ENCODE results near the gene MLF2.
"Not testable (repeated sequence)": the region's sequence is repeated elsewhere in the genome, so short reads cannot be mapped to it uniquely, and the experiment has no call there.

The MLF2 gene

DNA sequence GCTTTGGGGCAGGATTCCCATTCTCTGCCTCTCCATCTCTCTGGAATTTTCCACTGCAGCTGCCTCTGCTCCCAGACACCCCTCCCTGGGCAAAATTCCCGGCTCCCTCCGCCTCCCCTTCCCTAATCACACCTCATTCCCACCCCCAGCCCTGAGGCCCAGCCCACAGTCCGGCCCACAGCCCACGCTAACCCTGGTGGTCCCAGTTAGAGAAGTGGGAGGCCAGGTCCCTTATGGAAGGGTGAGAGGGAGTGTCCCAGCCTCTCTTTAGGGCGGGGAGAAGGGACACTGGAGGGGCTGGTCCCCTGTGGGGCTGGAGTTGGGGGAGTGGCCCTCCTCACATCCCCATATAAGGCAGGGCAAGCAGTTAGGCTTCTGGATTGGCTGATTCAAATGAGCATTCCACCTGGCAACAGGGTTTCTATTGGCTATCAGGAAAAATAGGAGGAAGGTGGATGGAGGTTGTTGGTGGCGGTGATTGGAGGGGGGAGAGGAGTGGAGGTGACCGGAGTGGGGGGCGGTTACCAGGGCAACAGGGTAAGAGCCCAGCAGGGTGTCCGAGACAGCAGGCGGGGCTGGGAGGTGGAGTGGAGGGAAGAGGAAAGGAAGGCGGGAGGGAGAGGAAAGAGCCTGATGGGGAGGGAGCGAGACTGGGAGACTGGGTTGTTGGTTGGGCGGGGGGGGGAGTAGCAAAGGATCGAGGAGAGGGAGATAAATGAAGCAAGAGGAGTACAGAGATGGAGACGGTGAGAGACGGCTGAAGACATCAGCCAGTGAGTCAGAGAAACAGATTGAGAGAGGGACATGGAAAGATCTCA lies 11.3 kb upstream of the MLF2 start:
- DNase-seq = peak; percentile 89

DNA sequence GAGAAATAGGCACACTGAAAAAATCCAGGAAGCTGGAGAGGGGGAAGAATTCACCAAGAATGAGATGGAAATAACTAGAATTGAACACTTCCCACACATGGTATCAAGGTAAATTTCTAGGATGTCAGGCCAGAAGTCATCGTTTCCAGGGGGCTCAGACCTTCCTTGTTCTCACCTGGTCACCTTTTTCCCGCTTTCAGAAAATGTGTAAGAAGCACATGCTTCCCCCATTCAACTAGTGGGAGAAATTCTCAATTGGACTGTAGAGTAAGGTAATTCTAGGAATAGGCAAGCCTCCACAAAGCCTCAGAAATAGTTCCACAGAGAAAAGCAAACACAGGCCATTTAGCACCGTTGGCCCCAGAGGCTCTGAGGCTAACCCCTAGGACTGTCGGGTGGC lies 10.4 kb upstream of the MLF2 start:
- no peak for DNase-seq

DNA sequence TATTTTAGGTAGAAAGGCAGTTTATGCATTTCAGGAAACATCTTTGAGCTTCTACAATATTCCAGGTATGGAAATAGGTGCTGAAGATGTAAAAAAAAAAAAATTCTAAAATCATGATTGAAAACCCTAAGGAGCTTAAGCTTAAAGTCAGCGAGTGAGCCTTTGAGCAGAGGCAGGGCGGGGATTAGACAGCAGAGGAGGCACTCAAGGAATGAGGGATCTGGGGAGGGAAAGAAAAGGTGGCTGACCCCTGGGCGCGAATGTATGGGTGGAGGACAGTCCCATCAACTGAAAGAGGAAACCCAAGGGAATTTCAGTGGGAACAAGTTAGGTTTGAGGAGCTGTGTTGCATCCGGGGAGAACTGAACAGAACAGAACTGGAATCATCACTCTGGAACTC lies 6.8 kb upstream of the MLF2 start:
- no peak for DNase-seq

DNA sequence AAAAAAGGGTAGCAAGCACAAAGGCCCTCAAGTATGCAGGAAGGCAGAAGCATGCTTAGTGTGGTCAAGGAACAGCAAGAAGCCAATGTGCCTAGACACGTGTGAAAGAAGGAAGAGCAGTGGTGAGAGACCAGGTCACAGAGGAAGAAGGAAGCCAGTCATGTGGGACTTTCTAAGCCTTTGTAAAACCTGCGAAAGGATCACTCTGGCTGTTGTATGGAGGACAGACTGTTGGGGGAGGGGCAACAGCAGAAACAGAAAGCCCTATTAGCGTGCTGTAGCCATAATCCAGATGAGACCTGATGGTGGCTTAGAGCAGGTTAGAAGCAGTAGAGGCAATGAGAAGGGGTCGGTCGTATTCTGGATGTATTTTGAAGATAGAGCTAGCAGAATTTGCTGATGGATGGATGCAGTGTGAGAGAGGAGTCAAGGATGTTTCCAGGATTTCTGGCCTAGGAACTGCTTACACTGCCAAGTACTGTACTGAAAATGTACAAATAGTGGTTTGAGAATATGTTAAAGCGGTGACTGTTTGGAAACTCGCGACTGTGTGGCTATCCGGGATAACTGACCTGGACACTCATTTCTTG lies 5.7 kb upstream of the MLF2 start:
- no peak for DNase-seq

DNA sequence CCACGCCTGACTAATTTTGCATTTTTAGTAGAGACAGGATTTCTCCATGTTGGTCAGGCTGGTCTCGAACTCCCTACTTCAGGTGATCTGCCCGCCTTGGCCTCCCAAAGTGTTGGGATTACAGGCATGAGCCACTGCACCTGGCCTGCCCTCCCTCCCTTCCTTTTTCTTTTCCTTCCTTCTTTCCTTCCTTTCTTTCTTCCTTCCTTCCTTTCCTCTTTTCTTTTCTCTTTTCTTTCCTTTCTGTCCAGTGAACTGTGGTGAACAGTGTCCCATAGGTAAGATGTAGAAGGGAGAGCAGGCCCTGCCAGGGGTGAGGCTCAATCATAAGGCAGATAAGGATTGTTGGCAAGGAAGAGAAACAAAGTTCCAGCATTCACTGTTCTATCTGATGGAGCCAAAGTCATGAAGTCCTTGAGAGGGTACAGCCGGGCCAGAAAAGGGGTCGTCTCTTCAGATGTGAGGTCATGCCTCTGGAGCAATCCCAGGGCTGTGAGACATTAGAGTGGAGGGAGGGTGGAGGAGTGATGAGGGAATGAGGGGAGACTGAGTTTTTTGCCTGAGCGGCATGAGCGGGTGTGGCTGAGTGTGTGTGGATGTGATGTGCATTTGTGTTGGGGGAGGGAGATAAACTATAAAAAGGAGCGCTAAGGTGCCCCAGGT lies 4.2 kb upstream of the MLF2 start:
- no peak for DNase-seq

DNA sequence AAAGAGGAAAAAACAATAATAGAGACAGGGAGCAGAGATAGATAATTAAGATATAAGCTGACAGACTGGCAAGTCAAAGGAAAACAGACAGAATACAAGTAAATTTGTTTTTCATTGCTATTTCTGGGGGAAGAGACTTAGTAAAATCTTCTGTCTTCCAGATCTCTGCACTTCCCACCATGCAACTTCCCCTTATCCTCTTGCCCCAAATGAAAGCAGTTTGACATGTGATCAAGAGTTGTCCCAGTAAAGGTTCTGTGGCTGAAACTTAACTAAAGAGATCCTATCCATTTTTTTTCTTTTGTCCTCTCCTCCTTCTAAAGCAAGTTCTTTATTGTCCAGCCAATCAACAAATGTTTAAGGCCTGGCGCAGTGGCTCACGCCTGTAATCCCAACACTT lies 1.5 kb upstream of the MLF2 start:
- DNase-seq = no peak

DNA sequence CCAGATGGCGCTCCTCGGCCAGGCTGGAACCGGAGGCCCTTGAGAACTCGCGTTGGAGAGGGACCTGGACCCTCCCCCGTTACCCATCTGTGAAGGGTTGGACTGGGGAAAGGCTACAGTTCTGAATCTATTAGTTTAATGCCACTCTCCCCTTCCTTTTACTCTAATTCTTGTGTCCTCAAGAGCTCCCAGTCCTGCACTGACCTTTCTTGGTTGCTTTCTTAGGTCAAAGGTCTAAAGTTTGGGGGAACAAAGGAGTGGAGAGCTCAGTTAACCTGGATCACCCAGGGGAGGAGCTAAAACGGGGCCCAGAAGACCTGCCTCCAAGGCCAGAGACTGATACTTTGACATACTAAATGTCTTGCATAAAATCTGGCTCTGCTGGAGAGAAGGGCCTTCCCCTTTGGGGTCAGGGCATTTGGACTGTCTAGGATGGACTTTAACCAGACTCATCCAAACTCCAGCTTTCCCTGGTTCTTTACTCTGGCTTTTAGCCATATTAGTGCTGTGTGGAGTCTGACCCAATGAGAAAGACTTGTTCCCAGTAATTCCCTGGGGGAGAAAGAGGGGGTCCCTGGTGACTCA lies 923 bp upstream of the MLF2 start:
- DNase-seq = no peak

DNA sequence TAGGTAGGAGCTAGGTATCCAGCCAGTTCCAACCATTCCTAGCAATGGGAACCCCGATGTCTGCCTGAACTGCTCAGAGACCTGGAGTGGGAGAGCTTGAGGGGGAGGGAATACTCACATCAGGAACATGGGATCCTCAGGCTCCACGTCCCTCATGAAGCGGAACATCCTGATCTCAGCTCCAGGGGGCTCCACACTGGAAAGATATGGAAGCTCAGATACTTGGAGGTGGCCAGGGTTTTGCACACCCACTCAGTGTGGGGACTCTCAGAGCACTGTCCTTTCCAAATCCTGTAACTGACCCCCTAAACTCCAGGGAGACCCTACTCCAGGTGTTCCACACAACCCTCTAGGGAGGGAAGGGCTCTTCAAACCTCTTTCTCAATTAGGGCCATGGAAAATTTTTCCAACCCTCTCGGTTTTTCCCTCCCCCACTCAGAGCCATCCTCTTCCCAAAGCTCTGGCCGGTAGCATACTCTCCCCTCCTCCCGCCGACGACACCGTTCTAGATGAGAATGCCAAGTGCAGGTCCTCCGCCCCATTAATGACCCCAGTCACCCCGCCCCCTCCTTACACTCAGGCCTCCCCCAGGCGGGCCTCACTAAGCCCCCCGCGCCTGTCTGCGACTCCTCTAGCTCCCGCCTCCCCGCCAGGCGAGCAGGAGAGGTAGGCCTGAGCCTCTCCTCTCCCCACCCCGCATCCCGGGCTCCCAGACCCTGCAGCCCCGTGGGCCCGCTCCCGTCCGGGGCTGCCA lies 597 bp downstream of the MLF2 start:
- DNase-seq = peak; percentile 23

DNA sequence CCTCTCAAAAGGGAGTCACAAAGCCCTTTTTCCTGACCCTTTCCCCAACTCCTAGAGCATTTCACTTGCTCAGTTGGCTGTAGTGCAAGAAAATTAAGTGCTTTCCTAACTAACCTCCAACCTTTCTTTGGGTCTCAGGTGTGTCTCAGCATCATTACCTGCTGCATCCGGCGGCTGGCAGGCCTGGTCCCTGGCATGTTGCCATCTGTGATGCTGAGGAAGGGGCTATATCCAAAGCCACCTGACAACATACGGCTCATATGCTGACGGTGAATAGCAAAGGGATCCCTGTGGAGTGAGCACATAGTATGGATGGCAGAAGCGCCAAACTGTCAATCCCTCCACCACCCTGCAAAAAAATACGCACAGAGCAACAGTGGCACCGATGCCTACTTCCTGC lies 1.2 kb downstream of the MLF2 start:
- no peak for DNase-seq

DNA sequence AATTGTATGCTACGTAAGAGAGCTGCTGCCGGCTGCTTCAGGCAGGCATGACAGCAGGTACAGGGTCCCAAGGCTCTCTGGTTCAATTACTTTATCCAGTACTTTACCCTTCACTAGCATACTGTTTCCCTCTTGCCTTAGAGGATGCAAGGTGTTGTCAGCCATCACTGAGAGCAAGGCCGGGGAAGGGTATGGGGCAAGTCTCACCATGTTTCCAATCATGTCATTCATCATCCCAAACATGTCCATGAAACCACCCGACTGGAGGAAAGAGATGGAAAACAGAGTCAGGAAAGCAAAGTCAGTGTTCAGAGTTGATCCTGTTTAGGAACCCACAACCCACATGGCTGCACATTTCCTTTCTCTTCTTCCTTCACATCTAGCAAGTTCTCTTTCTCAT lies 2.4 kb downstream of the MLF2 start:
- no peak for DNase-seq

DNA sequence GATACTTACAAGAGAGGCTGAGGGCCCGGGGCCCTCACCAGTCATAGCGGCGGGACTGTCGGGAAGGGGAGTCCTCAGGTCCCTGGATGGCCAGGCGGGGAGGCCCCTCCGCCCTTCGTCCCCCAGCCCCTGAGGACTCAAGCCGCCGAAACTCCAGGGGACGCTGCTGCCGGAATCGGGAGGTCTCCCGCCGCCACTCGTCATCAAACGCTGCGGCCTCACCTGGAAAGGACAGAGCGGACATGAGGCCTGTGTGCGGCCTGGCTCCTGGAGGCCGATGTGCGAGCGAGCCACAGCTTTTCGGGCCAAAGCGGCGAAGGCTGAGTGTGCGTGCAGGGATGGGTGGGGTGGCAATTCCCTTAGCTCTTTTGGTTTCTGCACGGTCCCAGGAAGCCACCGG lies 4.2 kb downstream of the MLF2 start:
- DNase-seq = no peak

DNA sequence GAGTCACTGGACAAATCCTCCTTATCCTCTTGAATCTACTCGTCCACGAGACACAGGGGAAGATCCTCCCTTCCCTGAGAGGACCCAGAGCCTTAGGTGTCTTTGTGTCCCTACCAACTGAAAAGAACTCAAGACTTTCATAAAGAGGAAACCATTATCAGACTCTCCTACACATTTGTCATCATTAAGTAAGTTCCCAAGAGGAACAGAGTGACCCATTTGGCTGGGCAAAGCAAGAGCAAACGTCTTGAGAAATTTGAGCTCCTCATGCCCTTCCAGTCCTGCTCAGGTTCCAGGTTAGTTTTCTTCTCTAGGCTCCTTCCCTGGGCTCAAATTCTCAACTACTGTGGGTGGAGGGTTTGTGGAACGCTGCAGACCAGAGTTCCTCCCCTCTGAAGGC lies 5.7 kb downstream of the MLF2 start:
- no peak for DNase-seq

DNA sequence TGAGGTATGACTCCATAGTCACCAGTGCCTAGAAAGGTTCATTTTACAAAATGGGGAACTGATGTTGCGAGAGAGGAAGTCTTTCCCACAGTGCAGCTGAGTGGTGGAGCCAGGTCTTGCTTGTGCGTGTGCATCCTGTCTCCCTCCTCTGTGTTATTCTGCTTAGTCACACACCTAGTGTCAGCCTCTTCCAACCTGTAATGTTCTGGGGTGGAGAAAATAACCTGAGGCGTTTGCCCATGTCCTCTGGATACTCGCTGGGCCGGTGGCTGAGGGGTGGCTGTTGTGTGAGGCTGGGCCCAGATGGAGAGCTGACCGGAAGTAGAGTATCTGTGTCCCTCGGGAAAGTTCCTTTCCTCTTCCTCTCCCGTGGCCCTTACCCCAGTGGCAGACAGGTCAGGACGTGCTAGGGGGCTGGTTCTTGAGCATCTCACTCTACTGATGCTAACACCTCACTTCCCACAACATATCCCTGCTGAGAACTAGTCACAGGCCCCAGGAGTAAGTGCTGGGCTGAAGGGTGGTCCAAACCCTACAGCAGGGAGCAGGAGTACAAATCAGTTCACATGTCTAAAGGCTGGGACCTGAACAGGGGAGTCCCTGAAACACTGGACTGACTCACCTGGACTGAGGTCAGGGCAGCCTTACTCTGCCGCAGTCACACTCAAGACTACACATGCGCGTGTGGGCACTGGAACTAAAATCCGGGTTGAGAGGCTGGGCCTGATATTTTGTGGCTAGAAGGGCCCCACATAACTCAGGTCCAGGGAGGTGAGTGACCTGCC lies 7.0 kb downstream of the MLF2 start:
- DNase-seq = no peak

DNA sequence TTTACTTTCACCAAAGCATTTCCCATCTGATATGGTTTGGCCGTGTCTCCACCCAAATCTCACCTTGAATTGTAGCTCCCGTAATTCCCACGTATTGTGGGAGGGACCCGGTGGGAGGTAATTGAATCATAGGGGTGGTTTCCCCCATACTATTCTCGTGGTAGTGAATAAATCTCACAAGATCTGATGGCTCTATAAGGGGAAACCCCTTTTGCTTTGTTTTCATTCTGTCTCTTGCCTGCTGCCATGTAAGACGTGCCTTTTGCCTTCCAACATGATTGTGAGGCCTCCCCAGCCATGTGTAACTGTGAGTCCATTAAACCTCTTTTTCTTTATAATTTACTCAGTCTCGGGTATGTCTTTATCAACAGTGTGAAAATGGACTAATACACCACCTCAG lies 9.6 kb downstream of the MLF2 start:
- not testable (repeated sequence) for DNase-seq

DNA sequence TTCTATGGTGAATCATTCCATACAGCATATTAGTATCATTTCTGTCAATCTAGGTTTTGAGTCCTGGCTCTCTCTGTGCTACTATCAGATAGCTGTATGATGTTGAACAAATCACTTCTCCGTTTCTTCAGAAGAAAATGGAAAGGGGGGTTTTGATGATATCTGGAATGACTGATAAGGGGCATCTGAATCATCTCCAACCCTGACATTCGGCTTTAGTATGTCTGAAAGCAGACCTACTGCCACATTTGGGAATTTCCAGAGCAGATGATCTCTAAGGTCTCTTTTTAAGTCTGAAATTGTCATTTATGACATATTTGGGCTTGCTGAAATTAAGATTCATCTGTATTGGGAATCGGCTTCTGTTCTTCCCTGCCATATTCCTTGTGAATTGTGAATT lies 10.1 kb downstream of the MLF2 start:
- DNase-seq = no peak

DNA sequence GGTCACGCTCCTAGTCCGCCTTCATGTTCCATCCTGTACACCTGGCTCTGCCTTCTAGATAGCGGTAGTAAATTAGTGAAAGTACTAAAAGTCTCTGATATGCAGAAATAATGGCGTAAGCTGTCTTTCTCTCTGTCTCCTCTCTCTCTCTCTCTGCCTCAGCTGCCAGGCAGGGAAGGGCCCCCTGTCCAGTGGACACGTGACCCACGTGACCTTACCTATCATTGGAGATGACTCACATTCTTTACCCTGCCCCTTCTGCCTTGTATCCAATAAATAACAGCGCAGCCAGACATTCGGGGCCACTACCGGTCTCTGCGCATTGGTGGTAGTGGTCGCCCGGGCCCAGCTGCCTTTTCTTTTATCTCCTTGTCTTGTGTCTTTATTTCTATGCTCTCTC lies 10.9 kb downstream of the MLF2 start:
- DNase-seq = not testable (repeated sequence)

DNA sequence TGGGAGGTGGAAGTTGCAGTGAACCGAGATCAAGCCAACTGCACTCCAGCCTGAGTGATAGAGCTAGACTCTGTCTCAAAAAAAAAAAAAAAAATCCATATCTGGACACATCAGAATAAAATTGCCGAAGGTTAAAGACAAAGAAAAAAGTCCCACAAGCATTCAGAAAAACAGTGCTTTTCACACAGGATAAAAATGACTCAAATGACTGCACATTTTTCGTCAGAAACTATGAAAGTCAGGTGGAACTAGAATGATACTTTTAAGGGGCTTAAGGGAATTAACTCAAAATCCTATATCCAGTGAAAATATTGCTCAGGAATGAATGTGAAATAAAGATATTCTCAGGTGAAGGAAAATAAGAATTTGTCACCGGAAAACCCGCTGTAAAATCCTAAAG lies 16.2 kb downstream of the MLF2 start:
- no peak for DNase-seq

DNA sequence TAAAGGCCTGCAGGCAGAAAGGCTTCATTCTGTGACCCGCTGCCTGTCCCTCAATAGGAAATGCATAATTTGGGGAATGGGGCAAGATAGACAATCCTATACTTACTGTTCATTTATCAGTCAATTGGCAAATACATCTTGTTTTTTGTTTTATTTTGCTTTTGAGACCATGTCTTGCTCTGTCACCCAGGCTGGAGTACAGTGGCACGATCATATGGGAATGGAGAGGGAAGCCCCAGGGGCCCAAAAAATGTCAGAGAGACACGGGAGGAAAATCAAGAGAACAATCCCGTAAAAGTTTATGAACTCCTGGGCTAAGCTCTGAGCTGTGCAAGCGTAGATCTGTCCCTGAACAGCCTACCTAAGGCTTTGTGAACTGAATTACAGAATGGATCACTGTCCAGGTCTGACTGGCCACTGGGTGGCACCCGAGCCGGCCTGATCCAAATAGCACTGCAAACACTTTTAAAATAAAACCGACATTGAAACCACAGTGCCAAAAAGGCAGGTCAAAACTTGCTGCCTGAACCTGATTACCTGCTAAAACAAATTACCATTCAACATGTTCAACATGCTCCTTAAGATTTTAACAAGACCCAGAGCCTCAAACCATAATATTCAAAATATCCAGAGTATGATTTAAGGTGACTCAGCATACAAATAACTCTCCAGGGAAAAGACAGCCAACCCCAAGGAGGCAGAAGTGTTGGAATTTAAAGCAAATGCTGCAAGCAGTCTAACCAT lies 17.3 kb downstream of the MLF2 start:
- peak; percentile 35 for DNase-seq

DNA sequence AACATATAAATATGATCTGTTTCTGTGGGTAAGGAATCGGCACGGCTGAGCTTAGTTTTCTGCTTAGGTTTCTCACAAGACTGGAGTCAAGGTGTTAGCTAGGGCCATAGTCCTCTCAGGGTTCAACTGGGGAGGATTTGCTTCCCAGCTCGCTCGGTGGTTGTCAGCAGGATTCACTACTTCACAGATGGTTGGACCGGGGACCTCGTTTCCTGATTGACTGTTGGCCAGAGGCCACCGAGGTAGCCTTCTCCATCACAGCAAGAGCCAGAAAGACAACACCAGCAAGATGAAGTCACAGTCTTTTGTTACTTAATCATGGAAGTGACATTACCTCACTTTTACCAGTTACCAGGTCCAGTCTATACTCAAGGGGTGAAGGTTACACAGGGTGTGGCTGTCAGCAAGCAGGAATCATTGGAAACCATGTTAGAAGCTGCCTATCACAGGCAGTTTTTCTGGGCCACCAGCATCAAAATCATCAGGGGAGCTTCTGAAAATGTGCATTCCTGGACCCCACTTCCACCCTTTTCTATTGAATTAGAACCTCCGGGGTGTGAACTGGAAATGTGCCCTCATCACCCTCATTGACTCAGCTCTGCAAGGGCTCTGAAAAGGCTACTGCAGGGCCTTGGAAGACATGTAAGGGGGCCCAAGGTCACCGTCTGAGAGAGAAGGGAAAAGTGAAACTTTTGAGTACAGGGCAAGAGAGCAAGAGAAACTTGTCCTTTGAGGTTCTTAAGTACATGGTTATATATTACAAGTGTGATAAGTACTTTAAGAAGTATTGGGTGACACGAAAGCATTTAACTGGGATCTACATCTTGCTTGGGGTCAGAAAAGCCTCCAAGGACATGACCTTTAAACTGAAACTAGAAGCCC lies 18.2 kb downstream of the MLF2 start:
- DNase-seq = no peak

DNA sequence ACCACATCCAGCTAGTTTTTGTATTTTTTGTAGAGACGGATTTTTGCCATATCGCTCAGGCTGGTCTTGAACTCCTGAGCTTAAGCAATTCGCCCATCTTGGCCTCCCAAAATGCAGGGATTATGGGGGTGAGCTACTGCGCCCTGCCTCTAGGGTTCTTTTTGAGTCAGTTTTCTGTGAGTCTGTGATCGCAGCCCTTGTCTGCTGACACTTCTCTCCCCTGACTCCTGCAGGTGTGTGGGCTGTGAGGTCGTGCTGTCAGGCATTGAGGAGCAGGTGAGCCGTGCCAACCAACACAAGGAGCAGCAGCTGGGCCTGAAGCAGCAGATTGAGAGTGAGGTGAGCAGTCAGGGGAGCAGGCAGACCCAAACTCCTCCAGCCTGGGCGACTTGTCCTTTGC lies 22.8 kb downstream of the MLF2 start:
- no peak for DNase-seq

DNA sequence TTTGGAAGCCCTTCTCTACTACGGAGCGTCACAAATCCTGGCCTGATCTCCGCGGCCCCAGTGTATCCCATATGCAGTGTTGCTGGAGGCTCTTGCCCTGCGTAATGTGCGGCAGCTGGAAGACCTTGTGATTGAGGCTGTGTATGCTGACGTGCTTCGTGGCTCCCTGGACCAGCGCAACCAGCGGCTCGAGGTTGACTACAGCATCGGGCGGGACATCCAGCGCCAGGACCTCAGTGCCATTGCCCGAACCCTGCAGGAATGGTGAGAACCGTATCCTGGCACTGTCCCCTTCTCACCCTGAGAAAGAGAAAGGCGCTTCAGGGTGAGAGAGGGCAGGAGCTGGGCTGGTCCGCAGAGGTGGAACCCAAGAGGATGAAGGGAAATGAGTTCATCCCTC lies 23.8 kb downstream of the MLF2 start:
- no peak for DNase-seq
